CD4-positive, alpha-beta T cell treated with Interferon alpha-2 for 1 hour (primary cell): ENCODE results near the gene ITPR3.

Experiments used
- DNase-seq, 2 donors: peaks; one replicate each; pipeline ENCODE4 v3.0.0-alpha.2; 2020 to 2022

Gene ITPR3

DNA sequence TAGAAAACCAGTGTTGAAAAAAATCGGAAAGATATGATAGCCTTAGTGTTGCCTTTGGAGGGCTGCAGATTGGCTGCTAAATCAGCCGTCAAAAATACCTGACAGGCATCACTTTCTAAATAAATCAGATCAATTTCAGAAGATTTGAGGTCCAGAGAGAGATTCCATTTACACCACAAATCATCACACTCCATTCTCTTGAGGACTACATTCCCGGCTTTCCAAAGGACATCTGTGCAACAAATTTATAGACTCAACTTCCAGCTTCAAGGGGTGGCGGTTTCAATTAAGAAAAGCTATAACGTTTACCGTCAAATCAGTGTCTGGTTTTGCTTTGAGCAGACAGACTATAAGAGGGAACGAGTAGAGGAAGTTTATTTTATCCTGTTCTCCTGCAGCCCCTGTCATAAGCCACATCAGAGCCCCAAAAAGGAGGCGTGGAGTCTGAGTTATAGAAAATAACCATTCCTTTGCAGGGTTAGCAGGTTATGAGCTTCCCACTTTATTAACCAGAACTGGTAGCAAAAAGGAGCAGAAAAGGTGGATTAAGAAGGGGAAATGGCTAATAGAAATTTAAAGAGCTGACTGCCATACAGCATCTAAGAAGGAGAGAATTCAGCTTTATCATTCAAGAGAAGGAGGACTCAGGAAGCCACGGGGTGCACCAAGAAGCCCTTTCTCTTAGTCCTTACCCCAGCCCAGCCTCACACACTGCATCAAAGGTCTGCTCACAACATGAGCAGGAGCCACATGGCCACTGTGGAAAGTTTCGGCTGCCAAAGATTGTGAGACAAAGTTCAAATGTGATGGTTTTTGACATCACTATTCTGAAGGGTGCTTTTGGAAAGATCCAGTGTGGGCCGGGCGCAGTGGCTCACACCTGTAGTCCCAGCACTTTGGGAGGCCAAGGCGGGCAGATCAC, 103.2 kb downstream of the ITPR3 start:
- no peak for DNase-seq

DNA sequence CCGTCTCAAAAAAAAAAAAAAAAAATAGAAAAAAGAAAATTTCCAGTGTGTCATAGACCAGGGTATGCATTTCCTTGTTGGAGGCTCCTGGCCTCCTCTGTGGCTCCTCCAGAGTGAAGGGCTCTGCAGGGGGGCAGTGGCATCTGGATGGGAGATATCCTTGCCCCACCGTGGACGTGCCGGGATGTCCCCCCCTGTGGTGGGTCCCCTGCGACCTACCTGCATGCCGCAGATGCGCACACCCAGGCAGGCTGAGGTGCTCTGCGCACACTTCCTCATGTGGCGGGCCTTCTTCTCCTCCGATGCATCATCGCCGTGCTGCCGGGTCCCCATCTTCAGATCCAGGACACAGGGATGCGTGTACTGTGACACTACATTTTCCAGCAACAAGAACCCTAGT, 104.1 kb downstream of the ITPR3 start:
- DNase-seq = no peak

DNA sequence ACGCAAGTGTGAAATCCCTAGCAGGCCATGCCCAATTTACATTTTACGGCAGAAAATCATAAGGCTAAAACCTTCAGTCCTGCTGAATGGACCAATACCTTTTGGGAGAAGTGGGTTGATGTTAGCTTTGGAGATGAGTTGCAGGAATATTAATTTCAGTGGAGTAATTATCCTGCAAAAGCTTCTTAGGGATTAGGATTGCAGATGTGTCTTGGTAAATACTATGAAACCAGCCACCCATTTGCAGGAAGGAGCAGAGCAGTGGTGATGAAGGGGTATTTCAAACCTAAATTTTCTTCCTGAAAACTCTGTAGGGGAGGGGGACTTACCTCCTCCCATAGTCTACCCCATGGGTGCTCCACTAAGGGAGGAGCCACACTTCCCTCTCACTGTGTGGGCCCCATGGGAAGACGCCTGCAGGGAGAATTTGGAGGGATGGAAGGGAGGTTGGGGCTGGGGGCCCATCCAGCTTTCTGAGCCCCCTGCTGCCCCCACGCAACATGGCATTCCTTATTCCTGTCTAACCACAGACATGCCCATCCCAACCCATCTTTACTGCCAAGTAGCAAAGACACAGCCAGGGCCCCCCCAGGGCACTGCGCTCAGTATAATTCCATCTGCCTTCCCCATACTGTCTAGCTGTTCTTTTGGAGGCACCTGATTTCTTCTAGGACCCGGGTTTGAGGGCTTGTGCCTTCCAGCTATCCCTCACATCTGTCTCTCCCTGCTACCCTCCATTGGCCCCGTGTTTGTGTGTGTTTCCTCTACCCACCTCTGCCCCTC, 105.0 kb downstream of the ITPR3 start:
- no peak for DNase-seq

DNA sequence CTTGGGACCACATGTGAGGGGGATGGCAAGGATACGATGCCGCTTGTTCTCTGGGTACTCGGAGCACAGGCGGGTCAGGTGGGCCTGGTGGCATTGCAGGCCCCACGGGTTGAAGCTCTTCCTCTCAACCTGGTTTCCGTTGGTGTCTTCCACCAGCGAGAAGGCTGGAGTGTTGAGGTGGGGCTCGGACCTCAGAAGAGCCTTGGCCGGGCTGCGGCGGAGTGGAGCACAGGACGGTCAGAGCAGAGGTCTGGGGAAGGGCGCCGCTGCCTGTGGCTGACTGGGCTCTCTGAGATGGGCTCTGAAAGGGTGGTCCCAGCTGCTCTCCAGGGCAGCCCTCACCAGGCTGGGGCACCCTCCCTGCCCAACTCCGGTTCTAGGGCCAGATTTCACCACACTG, 105.6 kb downstream of the ITPR3 start:
- no peak for DNase-seq

DNA sequence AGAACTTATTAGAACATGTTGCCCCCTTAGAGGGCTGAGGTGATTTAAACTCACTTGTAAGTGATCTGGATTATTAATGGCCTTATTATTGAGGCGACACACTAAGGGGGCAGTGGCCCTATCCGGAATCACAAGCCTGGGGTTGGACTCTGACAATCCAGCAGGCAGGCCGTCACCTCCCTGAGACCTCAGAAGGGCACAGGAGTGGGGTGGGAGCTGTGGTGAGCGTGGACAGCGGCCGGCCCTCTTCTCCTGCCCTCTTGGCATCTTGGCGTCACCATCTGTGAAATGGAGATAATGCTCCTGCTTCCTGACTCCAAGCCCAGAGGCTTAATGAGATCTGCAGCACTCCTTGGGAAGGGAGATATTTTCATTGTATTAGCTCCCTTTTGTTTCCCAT, 106.0 kb downstream of the ITPR3 start:
- DNase-seq = no peak

DNA sequence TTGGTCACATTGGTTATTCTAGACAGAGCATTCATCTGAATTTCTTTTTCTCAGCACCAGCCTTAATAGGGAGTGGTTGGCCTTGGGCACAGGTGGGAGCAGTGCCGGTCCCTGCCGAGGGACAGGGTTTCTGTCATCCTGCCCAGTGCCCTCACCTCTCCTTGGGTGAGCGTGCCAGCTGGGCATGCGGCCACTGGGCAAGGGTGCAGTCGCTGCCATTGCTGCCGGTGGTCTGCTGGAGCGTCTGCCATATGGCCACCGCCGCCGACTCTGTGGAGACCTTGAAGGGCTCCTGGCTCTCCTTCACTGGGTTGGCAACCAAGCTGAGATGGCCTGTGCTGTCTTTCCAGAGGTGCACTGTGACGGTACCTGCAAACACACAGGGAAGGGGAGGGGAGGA, 106.8 kb downstream of the ITPR3 start:
- no peak for DNase-seq

DNA sequence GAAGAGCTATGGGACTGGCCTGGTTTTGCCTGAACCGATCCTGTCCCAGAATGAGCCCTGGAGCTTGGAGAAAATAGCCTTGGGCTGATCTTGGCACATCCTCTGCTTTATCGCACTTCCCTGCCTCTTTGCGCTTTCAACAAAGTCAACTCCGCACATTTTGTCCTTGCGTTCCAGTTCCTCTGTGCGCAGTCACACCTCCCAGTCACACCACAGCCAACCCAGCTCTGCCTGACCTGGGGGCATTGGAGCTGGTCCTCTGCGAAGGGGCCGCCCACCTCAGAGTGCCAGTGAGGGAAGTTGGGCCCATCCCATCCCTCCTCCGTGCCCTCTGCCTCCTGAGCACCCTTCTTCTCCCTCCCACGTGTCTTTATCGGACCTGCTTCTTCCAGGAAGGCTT, 107.3 kb downstream of the ITPR3 start:
- DNase-seq = no peak

DNA sequence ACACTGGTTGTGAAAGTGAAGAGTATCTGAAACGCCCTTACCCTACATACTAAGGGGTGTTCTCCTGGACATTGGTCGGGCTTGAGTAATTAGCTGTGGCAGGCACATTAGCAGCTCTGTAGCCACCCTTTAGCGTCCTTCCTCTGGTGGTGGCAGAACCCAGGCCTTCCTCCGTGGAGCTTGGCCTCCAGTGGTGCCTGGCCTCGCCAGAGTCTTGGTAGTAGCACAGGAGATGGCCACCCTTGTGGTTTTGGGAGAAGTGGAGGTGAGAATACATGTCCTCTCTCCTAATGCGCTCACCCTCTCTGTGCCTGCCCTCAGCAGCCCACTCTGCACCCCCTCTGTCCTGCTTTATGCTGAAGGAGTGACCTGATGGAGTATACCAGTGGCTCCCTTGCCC, 107.9 kb downstream of the ITPR3 start:
- DNase-seq = no peak

DNA sequence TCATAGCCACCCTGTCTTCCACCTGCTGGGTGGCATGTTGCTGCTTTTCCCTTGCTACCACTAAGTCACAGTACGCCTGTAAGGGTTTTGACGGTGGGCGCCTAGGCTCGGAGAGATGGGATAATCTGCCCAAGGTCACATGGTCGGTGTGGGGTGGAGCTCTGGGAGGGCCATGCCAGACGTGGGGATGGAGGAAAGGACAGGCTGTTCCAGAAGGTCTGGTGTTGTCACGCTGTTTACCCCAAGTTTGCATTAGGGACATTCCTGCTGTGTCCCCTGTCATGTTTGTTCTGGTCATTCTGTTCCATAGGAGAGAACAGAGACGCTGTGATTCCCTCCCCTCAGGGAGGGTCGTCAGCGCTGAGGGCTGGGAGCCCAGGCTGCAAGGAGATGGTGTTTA, 109.5 kb downstream of the ITPR3 start:
- no peak for DNase-seq

DNA sequence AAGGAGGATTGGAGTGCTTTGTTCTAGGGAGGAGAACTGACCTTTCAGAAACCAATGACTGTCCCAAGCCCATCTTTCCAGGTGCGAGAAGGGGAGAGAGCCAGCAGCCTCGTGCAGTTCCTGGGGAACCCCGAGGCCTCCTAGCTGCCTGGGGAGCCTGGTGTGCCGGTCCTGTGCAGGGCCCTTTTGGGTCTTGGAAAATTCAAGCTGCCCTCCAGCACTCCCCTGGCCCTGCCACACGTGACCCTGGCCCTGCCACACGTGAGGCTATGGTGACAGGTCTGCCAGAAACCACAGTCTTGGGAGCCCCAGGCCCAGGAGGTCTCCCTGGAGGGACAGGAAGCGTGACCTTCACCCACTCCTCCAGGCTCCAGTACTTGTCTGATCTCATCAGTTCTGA, 109.9 kb downstream of the ITPR3 start:
- no peak for DNase-seq

DNA sequence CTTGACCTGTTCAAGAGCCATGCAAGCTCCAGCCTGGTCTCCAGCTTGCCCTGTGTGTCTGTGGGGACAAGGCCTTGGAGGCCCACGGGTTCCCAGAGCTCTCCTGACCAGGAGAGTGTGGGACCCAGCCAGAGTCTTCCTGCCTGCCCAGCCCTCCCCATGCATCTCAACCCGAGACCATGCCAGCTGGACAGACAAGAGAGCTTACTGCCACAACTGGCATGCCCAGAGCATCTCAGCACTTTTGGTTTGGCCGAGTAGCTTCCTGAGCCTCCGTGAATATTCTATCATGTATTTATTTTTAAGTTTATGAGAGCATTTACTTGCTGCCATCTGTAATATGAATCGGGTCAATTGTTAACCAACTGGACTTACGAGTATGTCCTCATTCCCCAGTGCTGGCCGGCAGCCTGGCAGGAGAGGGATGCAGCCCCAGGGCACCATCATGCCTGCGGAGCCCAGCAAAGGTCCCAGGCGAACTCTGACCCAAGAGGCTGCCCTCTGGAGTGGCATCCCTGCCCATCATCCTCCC, 110.7 kb downstream of the ITPR3 start:
- DNase-seq = no peak

DNA sequence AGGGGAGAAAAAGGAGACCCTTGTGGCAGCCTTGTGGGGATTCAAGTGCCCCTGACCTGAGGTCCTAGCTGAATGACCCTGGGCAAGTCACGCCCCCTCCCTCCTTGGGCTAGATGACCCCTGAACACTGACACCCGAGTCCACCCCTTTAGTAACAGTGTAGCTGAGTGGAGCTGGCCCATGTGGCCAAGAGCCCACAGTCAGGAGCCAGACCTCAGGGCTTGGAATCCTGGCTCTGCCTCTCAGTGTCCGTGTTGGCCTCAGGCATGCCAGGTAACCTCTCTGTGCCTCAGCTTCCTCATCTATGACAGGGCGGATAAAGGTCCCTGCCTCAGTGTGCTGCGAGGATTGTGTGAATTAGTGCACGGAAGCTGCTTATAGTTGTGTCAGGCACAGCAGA, 111.3 kb downstream of the ITPR3 start:
- DNase-seq = no peak

DNA sequence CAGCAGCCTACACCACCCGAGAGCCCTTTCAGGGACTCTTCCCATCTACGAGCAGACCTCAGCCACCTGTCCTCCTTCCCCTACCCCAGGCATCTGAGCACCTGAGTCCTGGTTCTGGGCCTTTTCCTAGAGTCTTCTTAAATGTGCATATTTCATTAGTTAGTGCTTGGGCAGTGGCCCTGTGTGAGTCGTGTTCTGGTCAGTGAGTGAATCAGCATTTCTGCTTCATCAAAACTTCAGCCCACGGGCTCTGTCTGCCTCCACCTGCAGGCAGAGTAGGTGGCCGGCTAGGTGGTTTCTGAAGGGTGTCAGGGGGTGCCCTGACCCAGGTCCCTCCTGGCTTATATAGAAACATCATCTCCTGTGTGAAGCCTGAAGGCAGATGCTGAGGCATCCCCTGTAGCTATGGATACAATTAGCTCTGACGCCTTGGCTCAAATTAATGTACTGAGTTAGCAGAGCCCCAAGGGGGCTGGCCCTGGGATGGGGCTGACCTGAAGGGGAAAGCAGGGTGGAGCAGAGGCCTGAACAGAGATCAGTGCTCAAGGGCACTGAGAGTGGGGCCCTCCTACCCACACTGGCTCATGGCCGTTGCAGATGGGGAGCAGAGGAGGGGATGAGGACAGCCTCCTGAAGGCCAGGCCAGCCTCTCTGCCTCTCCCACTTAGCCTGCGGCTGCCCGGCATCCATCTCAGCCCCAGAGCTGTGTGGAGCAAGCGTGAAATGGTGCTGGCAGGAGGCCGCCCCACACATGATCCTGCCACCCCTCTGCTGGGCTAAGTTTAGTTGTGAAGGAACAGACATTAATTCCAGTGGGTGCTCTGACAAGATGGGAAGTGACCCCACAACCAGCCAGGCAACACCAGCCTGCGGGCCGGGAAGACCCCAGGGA, 111.9 kb downstream of the ITPR3 start:
- no peak for DNase-seq

DNA sequence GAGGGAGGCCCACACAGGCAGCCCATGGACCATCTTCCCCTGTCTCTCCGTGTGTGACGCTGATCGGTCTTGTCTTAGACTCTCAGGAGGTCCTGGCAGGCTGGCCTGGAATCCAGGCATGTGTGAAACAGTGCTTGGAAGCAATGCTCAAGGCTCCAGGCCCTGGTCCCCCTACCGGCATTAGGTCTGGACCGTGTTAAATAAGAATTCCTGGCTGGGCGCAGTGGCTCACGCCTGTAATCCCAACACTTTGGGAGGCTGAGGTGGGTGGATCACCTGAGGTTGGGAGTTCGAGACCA, 112.5 kb downstream of the ITPR3 start:
- no peak for DNase-seq

DNA sequence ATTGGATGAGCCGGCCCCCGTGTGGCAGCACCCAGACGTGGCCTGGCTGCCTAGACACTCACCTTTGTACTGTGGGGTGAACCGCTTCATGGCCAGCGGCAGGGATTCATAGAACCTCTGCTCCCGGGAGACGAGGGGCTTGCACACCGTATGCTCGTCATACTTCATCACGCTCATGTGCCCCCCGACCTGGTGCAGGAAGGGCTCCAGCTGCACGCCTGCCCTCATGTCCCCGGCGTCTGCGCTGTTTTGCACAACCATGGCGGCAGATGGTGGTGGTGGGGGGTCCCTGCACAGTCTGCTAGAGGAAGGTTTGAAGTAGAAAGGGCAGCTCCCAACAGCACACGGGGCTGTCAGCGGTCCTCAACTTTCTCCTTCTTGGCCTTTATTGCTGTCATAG, 114.1 kb downstream of the ITPR3 start:
- DNase-seq = no peak

DNA sequence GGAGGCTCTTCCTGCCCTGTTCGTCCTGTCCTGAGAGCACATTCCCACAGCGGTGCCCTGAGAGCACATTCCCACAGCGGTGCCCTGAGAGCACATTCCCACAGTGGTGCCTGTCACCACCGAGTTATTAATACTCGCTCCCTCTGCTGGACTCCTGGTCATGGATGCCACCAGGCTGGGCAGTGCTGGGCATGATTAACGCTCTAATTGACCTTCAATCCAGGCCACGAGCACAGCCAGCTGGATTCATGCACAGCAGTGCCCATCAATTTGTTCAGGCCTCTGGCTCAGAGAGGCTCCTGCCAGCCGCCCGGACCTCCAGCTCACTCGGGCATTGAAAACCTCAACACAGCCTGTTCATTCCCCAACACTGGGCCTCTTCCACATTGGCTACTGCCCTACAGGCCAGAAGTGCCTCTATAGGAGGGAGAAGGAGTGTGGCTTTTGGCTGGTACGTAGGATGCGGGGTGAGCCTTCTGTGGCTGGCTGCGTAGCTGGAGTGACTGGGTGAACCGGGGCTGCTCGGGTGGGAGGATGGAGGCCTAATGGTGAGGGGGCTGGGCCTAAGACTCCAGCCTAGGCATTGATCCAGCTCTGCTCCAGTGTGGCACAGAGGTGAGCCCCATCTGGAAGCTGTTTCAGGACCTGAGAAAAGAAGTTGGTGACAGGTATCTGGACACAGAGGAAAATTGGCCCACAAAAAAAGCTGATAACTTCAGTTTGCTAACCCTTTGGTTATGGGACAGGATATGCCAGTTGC, 116.3 kb downstream of the ITPR3 start:
- no peak for DNase-seq

DNA sequence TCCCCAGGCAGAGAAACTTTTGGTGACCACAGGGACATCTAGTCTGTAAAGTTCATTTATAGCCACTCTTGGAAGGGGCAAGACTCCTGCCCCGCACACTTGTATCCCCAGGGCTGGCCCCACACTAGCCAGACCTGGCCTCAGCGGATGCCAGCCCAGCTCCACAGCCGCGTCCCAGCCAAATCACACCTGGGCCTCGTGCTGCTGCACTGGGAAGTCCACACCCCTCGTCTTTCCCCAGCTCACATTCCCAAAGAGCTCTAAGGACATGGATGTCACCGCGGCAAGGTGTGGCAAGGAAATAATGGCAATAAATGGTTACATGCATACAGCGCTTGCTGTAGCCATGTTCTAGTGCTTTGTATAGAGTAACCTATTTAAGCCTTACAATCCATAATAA, 117.0 kb downstream of the ITPR3 start:
- DNase-seq = no peak

DNA sequence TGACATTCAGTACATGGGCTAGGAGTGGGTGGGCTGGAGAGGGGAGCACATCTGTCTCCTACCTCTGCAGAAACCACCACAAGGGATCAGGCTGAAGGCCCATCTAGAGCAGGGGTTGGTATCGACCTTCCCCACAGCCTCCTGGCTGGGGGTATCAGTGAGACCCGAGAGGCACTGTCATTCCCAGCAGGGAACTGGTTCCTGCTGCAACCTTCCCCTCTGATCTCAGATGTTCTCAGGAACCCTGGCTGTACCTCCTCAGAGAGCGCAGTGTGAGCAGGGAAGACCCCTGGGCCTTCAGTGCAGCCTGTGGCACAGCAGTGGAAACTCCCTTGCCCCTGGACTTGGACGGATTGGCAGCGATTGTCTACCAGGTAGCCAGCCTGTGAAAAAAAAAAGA, 117.8 kb downstream of the ITPR3 start:
- DNase-seq = no peak

DNA sequence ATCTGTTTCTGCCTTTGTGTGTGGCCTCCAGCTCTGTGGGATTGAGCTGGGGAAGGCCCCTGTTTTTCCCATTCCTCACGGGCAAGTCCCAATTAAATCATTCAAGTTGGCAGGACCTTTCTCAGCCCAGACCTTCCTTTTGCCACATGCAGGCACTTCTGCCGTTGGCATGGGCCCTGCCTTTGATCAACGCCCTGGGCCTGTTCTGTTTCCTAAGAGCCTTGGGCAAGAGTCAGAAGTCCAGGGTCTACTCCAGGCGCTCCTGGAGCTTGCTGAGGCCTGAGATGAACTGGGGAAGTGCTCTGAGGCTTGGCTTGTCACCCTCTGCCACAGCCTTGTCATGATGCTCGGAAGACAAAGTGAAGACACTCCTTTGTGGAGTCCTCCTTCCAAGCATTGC, 118.4 kb downstream of the ITPR3 start:
- no peak for DNase-seq

DNA sequence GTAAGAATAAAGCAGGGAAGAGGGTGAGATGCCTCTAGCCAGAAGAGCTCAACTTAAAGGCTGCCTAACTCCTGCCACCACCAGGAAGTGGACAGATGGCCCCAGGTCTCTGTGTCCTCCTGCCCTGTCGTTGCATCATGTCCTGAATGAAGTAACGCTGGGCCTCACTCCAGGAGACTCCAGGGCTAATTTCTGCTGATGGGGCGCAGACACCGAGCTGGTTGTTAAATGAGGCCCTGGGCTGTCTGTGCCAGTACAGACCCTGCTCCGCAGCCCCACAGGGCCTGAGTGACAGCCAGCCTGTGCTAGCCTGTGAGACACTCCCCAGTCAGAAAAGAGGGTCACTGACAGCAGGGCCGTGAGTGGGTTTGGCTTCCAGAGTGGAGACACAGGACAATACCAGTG, 119.1 kb downstream of the ITPR3 start:
- DNase-seq = no peak

DNA sequence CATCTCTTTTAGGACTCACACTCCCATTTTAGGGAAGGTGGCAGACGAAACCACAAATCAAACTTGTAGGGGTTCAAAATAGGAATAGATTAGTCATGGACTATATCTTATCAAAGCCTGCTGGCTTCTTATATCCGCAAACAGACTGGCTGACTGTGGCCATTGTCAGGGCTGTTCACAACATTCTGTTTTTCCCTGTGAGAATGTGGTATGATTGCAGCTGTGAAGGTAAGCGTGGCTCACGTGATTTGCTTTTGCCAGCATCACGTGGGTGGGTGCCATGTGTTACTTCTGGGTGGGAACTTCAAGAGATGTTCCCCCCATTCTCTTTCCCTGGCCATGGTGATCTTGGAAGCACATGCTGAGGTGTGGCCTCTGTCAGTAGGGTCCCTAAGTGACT, 119.7 kb downstream of the ITPR3 start:
- DNase-seq = no peak

DNA sequence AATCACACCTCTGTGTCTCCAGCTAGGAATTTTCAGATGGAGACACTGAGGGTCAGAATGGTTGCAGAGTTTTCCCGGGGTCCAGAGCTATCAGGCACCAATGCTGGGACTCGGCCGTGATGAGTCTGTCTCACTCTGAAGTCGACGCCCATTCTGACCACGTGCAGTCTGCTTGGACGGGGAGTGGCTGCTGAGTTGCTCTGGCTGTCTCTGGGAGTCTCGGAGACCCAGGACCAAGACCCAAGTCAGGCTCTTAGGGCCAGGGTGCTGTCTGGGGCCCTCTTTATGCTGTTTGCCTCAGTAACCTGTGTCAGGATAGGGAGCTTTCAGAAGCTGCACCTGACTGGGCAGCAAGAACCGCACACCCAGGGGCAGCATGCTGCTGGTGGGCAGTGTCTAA, 121.0 kb downstream of the ITPR3 start:
- no peak for DNase-seq
